ENCODE measurements around the gene THBS2. TPM values are rescaled to one million over a fixed set of nuclear protein-coding genes. Genes with fewer than 3 reads are reported as not detected.

The THBS2 gene
- total and polyA plus RNA-seq, 10 of the 15 experiments (the other 5 are each of a cell fraction or from before 2014, with no cell fraction given): 0.07 to 0.10 TPM; not detected in 8

GRCh38 chr6:169256061-169256460, 2.4 kb upstream of the THBS2 start:
- ChIA-PET SMC1A (ENCODE audit: uncharacterized antibody, unreplicated experiment) (no interaction called here), RAD21 (ENCODE audit: unreplicated experiment) (no interaction called here), POLR2A (no interaction called here), CTCF (no interaction called here)
- ATAC-seq (no peak), DNase-seq (ENCODE audit: low read depth, low spot score) (no peak), FAIRE-seq (no peak)
- H3K27ac ChIP-seq (ENCODE audit: control insufficient read depth, insufficient read depth): no peak overlapping the region
- no peak for TF ChIP-seq ATF3 (IDR thresholded peaks at IDR 0.05; ENCODE audit: borderline replicate concordance, extremely low read depth, low read depth, low read length)
- TF ChIP-seq MYB (IDR thresholded peaks at IDR 0.05; ENCODE audit: borderline replicate concordance, low read depth, low read length): no peak
- TF ChIP-seq BHLHE40 (IDR thresholded peaks at IDR 0.05; ENCODE audit: borderline replicate concordance in 1 of 2, low read depth in 2 of 2, low read length in 1 of 2): no peak
- no peak for TF ChIP-seq SUPT20H (IDR thresholded peaks at IDR 0.05; ENCODE audit: borderline replicate concordance, control insufficient read depth, low read depth, low read length)
- TF ChIP-seq CUX1 (IDR thresholded peaks at IDR 0.05; ENCODE audit: insufficient replicate concordance, low read depth, low read length): no peak
- no TSS peak for BruUV-seq (replicated peaks)
- H3K79me2 ChIP-seq (ENCODE audit: control insufficient read depth, insufficient read depth, low read length): no peaks in the 10 kb centered on the region
- no peak overlapping the region for H3K9ac ChIP-seq (ENCODE audit: control insufficient read depth, insufficient read depth, low read length)
- WGBS (ENCODE audit: insufficient coverage, insufficient replicate concordance, low lambda C conversion rate, missing lambda C conversion rate): 74% methylated on average over 8 of the region's 8 CpGs
- H2AFZ ChIP-seq (ENCODE audit: control insufficient read depth, low read depth, low read length): no peak overlapping the region
- intact Hi-C loops (cut with micrococcal nuclease; ENCODE audit: unreplicated experiment): no loop called here
- no peak overlapping the region for H3K4me3 ChIP-seq
- H3K27me3 ChIP-seq (replicated peaks in 1 of 2; ENCODE audit: control insufficient read depth in 2 of 2, insufficient read depth in 2 of 2, low read length in 1 of 2): peaks cover 0 to 3% of the 10 kb centered on the region in 2 experiments; a peak in 1 of 4 replicates
- H3K9me3 ChIP-seq (replicated peaks; ENCODE audit: control insufficient read depth, insufficient read depth, low read length): no peaks in the 10 kb centered on the region
- H4K20me1 ChIP-seq (ENCODE audit: control insufficient read depth, insufficient read depth): no peaks in the 10 kb centered on the region
- in situ Hi-C loops (cut with MboI): no loop called here
- no peaks in the 10 kb centered on the region for H3K36me3 ChIP-seq (ENCODE audit: control insufficient read depth in 2 of 2, insufficient read depth in 2 of 2, low read length in 1 of 2)
- H3K4me2 ChIP-seq (ENCODE audit: control insufficient read depth, insufficient read depth): no peak overlapping the region
- no peaks in the 10 kb centered on the region for H3K4me1 ChIP-seq (ENCODE audit: control insufficient read depth, insufficient read depth, low read length)

Measured in GM12878 (cell line).